KMS-11 (cell line): ENCODE data around the gene TNFRSF14.
"Not testable (repeated sequence)": the region's sequence is repeated elsewhere in the genome, so short reads cannot be mapped to it uniquely, and the experiment has no call there.

Experiments used
- H2AFZ ChIP-seq: fragments of 200-600 bp; sonication (generic); 2 replicates; pipeline ENCODE4 v1.6.1; 2016; ENCODE audit warnings: antibody characterized with exemption, mixed run types, low read depth
- H3K27ac ChIP-seq: fragments of 200-600 bp; sonication (generic); 2 replicates; pipeline ENCODE4 v1.6.1; 2016; ENCODE audit warnings: mild to moderate bottlenecking, mixed run types
- H3K27me3 ChIP-seq: fragments of 200-600 bp; sonication (generic); 2 replicates; pipeline ENCODE4 v1.6.1; 2017; ENCODE audit warnings: mild to moderate bottlenecking, low read depth, mixed run types, moderate library complexity; ENCODE audit not compliant: insufficient read depth
- H3K36me3 ChIP-seq: fragments of 200-600 bp; sonication (generic); 2 replicates; pipeline ENCODE4 v1.6.1; 2017; ENCODE audit warnings: mild to moderate bottlenecking, mixed run types; ENCODE audit not compliant: insufficient read depth
- H3K4me1 ChIP-seq: fragments of 200-600 bp; sonication (generic); 2 replicates; pipeline ENCODE4 v1.6.1; 2016; ENCODE audit warnings: mild to moderate bottlenecking, low read depth, mixed run types; ENCODE audit not compliant: poor library complexity, severe bottlenecking
- H3K4me2 ChIP-seq: fragments of 200-600 bp; sonication (generic); 2 replicates; pipeline ENCODE4 v1.7.0; 2016; ENCODE audit warnings: mild to moderate bottlenecking, mixed run types
- H3K4me3 ChIP-seq: fragments of 200-600 bp; sonication (generic); IDR thresholded peaks from 2 replicates; pipeline ENCODE4 v1.6.1; 2017; ENCODE audit warnings: low read depth, low read length, mixed read lengths; ENCODE audit not compliant: insufficient read depth
- H3K79me2 ChIP-seq: fragments of 200-600 bp; sonication (generic); 2 replicates; pipeline ENCODE4 v1.6.1; 2016; ENCODE audit warnings: low read depth, mixed run types; ENCODE audit not compliant: insufficient read depth
- H3K9ac ChIP-seq: fragments of 200-600 bp; sonication (generic); 2 replicates; pipeline ENCODE4 v1.6.1; 2016; ENCODE audit warnings: mild to moderate bottlenecking, mixed run types
- H4K20me1 ChIP-seq: fragments of 200-600 bp; sonication (generic); 2 replicates; pipeline ENCODE4 v1.6.1; 2016; ENCODE audit warnings: mild to moderate bottlenecking, mixed run types; ENCODE audit not compliant: insufficient read depth
- TF ChIP-seq, protein P1 (sequence below): fragments of 200-600 bp; sonication (generic); conservative IDR thresholded peaks from 2 replicates; pipeline ENCODE4 v1.6.1; 2017; ENCODE audit warnings: low read depth, mild to moderate bottlenecking, antibody characterized with exemption, low read length, moderate library complexity, mixed read lengths

TNFRSF14 gene

DNA sequence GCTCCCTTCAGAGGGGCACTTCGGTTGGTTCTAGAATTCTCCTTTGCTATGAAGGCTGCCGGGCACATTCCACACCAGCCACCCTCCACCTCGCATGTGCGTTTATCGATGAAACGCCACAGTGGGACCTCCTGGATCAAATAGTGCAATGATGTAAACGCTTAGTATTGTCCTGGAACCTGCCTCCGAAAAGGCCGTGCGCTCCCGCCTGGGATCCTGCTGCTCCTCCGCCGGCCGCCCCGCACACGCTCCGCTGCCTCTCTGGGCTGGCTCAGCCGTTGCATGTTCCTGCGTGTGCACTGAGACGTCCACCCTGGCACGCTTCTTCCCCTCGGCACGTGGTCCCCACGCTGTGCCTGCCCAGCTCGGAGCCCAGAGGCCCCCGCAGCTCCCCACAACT lies 4.0 kb upstream of the TNFRSF14 start:
- Histone ChIP-seq H3K4me2 (no peak overlapping the region), H3K27me3 (no peaks in the 10 kb centered on the region)
- TF ChIP-seq, protein P1, sequence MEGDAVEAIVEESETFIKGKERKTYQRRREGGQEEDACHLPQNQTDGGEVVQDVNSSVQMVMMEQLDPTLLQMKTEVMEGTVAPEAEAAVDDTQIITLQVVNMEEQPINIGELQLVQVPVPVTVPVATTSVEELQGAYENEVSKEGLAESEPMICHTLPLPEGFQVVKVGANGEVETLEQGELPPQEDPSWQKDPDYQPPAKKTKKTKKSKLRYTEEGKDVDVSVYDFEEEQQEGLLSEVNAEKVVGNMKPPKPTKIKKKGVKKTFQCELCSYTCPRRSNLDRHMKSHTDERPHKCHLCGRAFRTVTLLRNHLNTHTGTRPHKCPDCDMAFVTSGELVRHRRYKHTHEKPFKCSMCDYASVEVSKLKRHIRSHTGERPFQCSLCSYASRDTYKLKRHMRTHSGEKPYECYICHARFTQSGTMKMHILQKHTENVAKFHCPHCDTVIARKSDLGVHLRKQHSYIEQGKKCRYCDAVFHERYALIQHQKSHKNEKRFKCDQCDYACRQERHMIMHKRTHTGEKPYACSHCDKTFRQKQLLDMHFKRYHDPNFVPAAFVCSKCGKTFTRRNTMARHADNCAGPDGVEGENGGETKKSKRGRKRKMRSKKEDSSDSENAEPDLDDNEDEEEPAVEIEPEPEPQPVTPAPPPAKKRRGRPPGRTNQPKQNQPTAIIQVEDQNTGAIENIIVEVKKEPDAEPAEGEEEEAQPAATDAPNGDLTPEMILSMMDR: no peak

DNA sequence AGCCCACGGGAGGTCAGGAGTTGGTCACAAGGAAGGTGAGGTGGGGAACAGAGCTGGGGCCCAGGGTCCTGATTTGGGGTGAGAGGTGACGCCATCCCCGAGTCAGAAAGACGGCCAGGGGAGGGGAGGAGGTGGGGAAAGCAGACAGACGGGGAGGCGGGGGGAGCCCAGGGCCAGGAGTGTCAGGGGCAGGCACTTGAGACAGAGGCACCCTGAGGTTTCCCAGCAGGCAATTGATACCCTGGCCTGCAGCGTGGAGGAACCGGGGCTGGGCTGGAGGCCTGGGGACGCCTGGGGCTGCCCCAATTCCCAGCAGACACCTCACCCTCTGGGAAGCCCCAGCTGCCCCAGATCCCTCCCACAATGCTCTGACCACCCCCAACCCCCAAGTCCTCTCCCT lies 3.1 kb upstream of the TNFRSF14 start:
- H3K4me2 ChIP-seq, H3K27ac ChIP-seq, H3K27me3 ChIP-seq, H4K20me1 ChIP-seq, H3K36me3 ChIP-seq, H3K4me3 ChIP-seq, H3K79me2 ChIP-seq, H2AFZ ChIP-seq, H3K9ac ChIP-seq: not testable (repeated sequence)
- peaks cover 25% of the 10 kb centered on the region for H3K4me1 ChIP-seq

More for the DNA sequence above, 4.0 kb upstream of the TNFRSF14 start:
- H4K20me1 ChIP-seq: no peaks in the 10 kb centered on the region
- peaks cover 33% of the 10 kb centered on the region for H3K4me1 ChIP-seq
- H3K79me2 ChIP-seq: no peaks in the 10 kb centered on the region
- H3K36me3 ChIP-seq: no peaks in the 10 kb centered on the region
- H3K9ac ChIP-seq: no peak overlapping the region
- H2AFZ ChIP-seq: no peak overlapping the region
- no peak overlapping the region for H3K27ac ChIP-seq
- no peak overlapping the region for H3K4me3 ChIP-seq

DNA sequence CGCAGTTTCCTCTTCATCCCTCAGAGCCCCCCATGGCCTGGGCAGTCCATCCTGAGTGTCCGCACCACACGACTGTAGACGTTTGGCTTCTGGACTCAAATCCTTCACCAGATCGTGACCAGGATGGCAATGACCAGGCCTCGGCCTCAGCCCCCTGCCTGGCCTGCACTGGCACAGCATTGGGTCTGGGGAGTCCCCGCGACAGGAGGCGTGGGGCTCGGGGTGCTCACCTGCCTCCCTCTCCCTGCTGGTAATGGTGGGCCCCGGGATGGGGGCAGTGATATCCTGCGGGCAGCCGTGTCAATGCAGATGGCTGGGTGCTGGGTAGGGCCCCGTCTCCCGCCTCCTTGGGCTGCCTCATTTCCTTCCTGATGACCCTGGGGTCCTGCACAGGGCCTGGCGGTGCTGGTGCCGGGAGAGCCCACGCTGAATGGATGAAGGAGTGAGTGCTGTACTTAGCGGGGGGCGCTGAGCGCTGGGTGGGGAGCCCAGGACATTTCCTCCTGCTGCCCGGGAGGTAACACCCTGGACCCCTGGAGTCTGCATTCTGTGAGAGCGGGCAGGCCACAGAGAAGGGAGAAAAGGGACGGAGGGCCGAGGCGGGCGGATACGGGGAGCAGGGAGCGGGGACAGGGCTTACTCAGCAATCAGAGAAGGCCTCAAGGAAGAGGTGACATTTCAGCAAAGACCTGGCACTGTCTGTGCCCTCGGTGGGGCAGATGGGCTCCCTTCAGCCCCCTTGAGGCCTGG lies 2.1 kb upstream of the TNFRSF14 start:
- no peak overlapping the region for H2AFZ ChIP-seq
- H3K4me2 ChIP-seq: no peak overlapping the region
- H3K27ac ChIP-seq: no peak overlapping the region
- no peaks in the 10 kb centered on the region for H4K20me1 ChIP-seq
- no peaks in the 10 kb centered on the region for H3K27me3 ChIP-seq
- no peaks in the 10 kb centered on the region for H3K36me3 ChIP-seq
- TF ChIP-seq, protein P1: no peak
- no peaks in the 10 kb centered on the region for H3K79me2 ChIP-seq
- H3K4me3 ChIP-seq: no peak overlapping the region
- H3K4me1 ChIP-seq: peaks cover 19% of the 10 kb centered on the region
- no peak overlapping the region for H3K9ac ChIP-seq

DNA sequence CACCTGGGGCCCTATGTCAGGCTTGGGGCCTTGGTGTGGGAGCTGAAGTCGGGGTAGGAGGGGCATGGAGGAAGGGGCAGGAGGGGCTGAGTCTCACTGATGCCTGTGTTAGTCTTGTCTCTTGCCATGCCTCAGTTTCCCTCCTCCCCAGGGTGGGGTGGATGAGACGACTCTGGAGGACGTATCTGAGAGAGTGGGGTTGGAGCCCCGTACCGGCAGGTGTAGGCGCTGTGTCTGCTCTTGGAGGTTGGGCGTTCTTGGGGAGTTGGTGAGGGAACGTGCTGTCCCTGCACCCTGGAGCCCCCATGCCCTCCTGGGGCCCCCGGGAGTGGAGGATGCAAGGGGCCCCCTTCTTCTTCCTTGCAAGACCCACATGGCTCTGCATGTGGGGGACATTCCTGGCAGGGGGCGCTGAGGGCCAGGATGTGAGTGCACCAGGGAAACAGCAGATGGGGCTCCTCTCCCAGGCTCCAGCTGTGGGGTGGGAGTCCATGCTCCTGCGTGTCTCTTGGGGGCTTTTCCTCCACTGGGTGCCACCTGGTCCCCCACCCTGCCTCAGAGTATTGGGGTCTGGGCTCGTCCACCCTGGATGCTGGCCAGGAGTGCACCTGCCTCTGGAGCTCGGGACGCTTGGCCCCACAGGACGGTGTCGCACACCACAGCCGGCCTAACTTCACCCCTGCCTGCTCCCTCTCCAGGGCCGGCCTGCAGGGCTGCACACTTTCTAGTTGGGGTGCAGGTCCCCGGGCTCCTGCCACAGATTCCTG lies 1.4 kb upstream of the TNFRSF14 start:
- no peaks in the 10 kb centered on the region for H3K79me2 ChIP-seq
- no peak overlapping the region for H3K27ac ChIP-seq
- no peak overlapping the region for H2AFZ ChIP-seq
- H4K20me1 ChIP-seq: no peaks in the 10 kb centered on the region
- peaks cover 11% of the 10 kb centered on the region for H3K4me1 ChIP-seq
- H3K27me3 ChIP-seq: no peaks in the 10 kb centered on the region
- H3K4me2 ChIP-seq: peak overlapping the region; percentile 83
- TF ChIP-seq, protein P1: peak; percentile 32; the same call in 1 of the 2 replicates
- H3K9ac ChIP-seq: no peak overlapping the region
- no peak overlapping the region for H3K4me3 ChIP-seq
- H3K36me3 ChIP-seq: no peaks in the 10 kb centered on the region
